ENCODE results near the gene TARBP1. TPM values are rescaled to one million over a fixed set of nuclear protein-coding genes. Genes with fewer than 3 reads are reported as not detected.

TARBP1 gene
- total and polyA plus RNA-seq, 2 of the 13 experiments (the other 11 are each of a cell fraction or from before 2014, with no cell fraction given), result 37.7 to 67.0 TPM

DNA sequence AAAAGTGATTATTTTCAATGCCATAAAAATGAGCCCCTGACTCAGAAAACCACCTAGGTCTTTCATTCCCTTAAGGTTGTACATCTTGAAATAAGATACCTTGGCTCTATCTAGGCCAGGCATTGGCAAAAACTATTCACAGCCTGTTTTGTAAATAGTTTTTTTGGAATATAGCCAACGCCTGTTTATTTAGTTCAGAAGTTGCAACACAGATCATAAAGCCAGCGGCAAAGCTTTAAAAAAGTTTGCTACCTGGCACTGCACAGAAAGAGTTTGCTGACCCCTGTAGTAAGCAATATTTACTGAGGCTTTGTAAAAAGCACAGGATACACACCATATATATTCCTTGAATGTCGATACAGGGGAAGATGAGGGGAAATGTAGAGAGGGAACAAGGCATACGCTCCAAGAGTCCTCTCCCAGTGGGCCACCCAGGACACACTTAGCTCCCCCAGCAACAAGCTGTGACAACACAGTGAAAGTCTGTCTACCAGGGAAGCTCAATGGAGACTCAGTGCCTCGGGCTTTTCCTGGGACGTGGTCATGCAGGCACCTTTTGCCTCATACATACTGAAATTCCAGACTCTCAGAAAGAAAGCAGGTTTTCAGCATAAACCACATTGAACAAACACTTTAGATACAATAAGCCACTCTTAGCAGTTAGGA, 20.5 kb downstream of the TARBP1 start (continued):
- TF ChIP-seq, protein P1, sequence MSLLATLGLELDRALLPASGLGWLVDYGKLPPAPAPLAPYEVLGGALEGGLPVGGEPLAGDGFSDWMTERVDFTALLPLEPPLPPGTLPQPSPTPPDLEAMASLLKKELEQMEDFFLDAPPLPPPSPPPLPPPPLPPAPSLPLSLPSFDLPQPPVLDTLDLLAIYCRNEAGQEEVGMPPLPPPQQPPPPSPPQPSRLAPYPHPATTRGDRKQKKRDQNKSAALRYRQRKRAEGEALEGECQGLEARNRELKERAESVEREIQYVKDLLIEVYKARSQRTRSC (CRISPR knock-in tag; IDR thresholded peaks at IDR 0.05; ENCODE audit: low read depth), result no peak
- TF ChIP-seq KLF15 (CRISPR knock-in tag; IDR thresholded peaks at IDR 0.05; ENCODE audit: borderline replicate concordance) (no peak), PHB2 (IDR thresholded peaks at IDR 0.05; ENCODE audit: partially characterized antibody) (no peak), SMYD3 (CRISPR knock-in tag; IDR thresholded peaks at IDR 0.05) (no peak), ISL2 (CRISPR knock-in tag; IDR thresholded peaks at IDR 0.05) (no peak), ZNF562 (CRISPR knock-in tag; IDR thresholded peaks at IDR 0.05; ENCODE audit: borderline replicate concordance) (no peak), ZNF432 (CRISPR knock-in tag; IDR thresholded peaks at IDR 0.05; ENCODE audit: borderline replicate concordance) (no peak), ELF4 (CRISPR knock-in tag; IDR thresholded peaks at IDR 0.05; ENCODE audit: borderline replicate concordance) (no peak), FOXP1 (IDR thresholded peaks at IDR 0.05) (0 out of 2 replicates have a peak, but pooled peaks have one; percentile 33), FOXP1 (CRISPR knock-in tag; IDR thresholded peaks at IDR 0.05) (peak; percentile 82), ZKSCAN5 (CRISPR knock-in tag; IDR thresholded peaks at IDR 0.05) (no peak), HHEX (CRISPR knock-in tag; IDR thresholded peaks at IDR 0.05) (peak; percentile 39; the same call in 1 of the 2 replicates), ZNF703 (CRISPR knock-in tag; IDR thresholded peaks at IDR 0.05; ENCODE audit: borderline replicate concordance) (no peak), ZNF251 (CRISPR knock-in tag; IDR thresholded peaks at IDR 0.05) (no peak), KMT2A (CRISPR knock-in tag; IDR thresholded peaks at IDR 0.05) (no peak), GABPA (IDR thresholded peaks at IDR 0.05; ENCODE audit: low read depth, low read length) (no peak), GABPA (CRISPR knock-in tag; IDR thresholded peaks at IDR 0.05; ENCODE audit: low read depth) (no peak), ZNF317 (CRISPR knock-in tag; IDR thresholded peaks at IDR 0.05) (0 out of 2 replicates have a peak, but pooled peaks have one; percentile 39), BHLHE40 (IDR thresholded peaks at IDR 0.05; ENCODE audit: low read length) (no peak), FOXA3 (CRISPR knock-in tag; IDR thresholded peaks at IDR 0.05) (peak; percentile 69; the same call in 1 of the 2 replicates), SALL2 (CRISPR knock-in tag; IDR thresholded peaks at IDR 0.05) (no peak), BORCS8-MEF2B (CRISPR knock-in tag; IDR thresholded peaks at IDR 0.05) (no peak), ZFP36 (IDR thresholded peaks at IDR 0.05; ENCODE audit: borderline replicate concordance, low read depth, low read length, partially characterized antibody) (no peak), ZC3H13 (CRISPR knock-in tag; IDR thresholded peaks at IDR 0.05) (no peak), NR2F2 (IDR thresholded peaks at IDR 0.05; ENCODE audit: borderline replicate concordance, low read depth) (peak; percentile 65)
- TF ChIP-seq, protein P2, sequence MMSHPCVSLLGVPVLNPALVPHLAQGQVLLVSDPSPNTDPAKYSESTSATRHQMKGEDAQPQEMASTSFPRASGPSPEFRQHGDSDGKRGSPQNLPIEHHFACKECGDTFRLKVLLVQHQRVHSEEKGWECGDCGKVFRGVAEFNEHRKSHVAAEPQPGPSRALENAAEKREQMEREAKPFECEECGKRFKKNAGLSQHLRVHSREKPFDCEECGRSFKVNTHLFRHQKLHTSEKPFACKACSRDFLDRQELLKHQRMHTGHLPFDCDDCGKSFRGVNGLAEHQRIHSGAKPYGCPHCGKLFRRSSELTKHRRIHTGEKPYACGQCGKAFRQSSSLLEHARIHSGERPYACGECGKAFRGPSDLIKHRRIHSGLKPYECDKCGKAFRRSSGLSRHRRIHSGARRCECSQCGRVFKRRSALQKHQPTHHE (CRISPR knock-in tag; IDR thresholded peaks at IDR 0.05; ENCODE audit: borderline replicate concordance), result no peak
- TF ChIP-seq, protein P3, sequence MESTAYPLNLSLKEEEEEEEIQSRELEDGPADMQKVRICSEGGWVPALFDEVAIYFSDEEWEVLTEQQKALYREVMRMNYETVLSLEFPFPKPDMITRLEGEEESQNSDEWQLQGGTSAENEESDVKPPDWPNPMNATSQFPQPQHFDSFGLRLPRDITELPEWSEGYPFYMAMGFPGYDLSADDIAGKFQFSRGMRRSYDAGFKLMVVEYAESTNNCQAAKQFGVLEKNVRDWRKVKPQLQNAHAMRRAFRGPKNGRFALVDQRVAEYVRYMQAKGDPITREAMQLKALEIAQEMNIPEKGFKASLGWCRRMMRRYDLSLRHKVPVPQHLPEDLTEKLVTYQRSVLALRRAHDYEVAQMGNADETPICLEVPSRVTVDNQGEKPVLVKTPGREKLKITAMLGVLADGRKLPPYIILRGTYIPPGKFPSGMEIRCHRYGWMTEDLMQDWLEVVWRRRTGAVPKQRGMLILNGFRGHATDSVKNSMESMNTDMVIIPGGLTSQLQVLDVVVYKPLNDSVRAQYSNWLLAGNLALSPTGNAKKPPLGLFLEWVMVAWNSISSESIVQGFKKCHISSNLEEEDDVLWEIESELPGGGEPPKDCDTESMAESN (CRISPR knock-in tag; conservative IDR thresholded peaks at IDR 0.05), result no peak
